Activated CD4-positive, alpha-beta T cell treated with anti-CD3 and anti-CD28 coated beads, Interleukin-2, amount 50 U/mL, for 16 hours (primary cell): ENCODE measurements around the gene PPP1R26.

ENCODE experiments used
- DNase-seq: peaks from one replicate; pipeline ENCODE4 v3.0.0-alpha.2; 2020

Gene PPP1R26

GRCh38 chr9:135468854-135469521 is 10.6 kb upstream of the PPP1R26 start:
- peak; percentile 90 for DNase-seq

GRCh38 chr9:135471791-135472640 is 7.6 kb upstream of the PPP1R26 start:
- DNase-seq: no peak

- DNase-seq: no peak
Observed at GRCh38 chr9:135473972-135474543, 5.5 kb upstream of the PPP1R26 start.

GRCh38 chr9:135474915-135475314 is 4.7 kb upstream of the PPP1R26 start:
- peak; percentile 18 for DNase-seq

- no peak for DNase-seq
Observed at GRCh38 chr9:135476561-135477355, 2.8 kb upstream of the PPP1R26 start.

- DNase-seq: no peak
Observed at GRCh38 chr9:135478191-135478590, 1.4 kb upstream of the PPP1R26 start.

- no peak for DNase-seq
Observed at GRCh38 chr9:135478829-135479468, 633 bp upstream of the PPP1R26 start.

- DNase-seq: no peak
Observed at GRCh38 chr9:135480071-135480939, 723 bp downstream of the PPP1R26 start.

GRCh38 chr9:135480940-135481310 is 1.3 kb downstream of the PPP1R26 start:
- DNase-seq: no peak

GRCh38 chr9:135482015-135482754 is 2.6 kb downstream of the PPP1R26 start:
- DNase-seq: no peak

- DNase-seq: no peak
Observed at GRCh38 chr9:135484460-135485277, 5.1 kb downstream of the PPP1R26 start.

- no peak for DNase-seq
Observed at GRCh38 chr9:135485385-135485784, 5.8 kb downstream of the PPP1R26 start.

GRCh38 chr9:135485832-135486231 is 6.2 kb downstream of the PPP1R26 start:
- DNase-seq: no peak

GRCh38 chr9:135486267-135487065 is 6.9 kb downstream of the PPP1R26 start:
- no peak for DNase-seq

- DNase-seq: no peak
Observed at GRCh38 chr9:135487281-135488012, 7.9 kb downstream of the PPP1R26 start.

- no peak for DNase-seq
Observed at GRCh38 chr9:135488013-135488330, 8.4 kb downstream of the PPP1R26 start.

GRCh38 chr9:135488527-135488926 is 8.9 kb downstream of the PPP1R26 start:
- no peak for DNase-seq

- DNase-seq: no peak
Observed at GRCh38 chr9:135489188-135489906, 9.8 kb downstream of the PPP1R26 start.
